H1 (cell line): Measurements from ENCODE around the gene MCC. TPM values are rescaled to one million over a fixed set of nuclear protein-coding genes. Genes with fewer than 3 reads are reported as not detected.

Source experiments
- CTCF ChIA-PET: fragments of 300-600 bp; sonication (Branson Sonifier 250); formaldehyde crosslinking; loops from one replicate; lab custom pipeline; 2021; ENCODE audit not compliant: partially characterized antibody; lab: Charles Lee
- POLR2A ChIA-PET: fragments of 300-600 bp; sonication (Branson Sonifier 250); formaldehyde crosslinking; loops from one replicate; lab custom pipeline; 2021; ENCODE audit warnings: inconsistent platforms; ENCODE audit not compliant: partially characterized antibody; lab: Charles Lee
- DNase-seq, 2 experiments: peaks; one replicate each; pipeline versions ENCODE4 v3.0.0 to v3.0.0-alpha.2; 2010 to 2022; ENCODE audit warnings: low spot score in 2 of 2, low read depth in 1 of 2, mixed read lengths in 1 of 2
- FAIRE-seq: peaks from 2 replicates; lab custom pipeline; 2011; peaks lifted over from hg19 to GRCh38; lab: Jason Lieb, UNC
- H2AFZ ChIP-seq: 2 replicates; pipeline ENCODE4 v1.8.1; 2012; ENCODE audit warnings: low read length, inconsistent platforms
- H2AK5ac ChIP-seq: 2 replicates; pipeline ENCODE4 v1.6.1; 2013; ENCODE audit warnings: low read depth, low read length
- H2BK120ac ChIP-seq: replicated peaks from 2 replicates; pipeline ENCODE3; 2013; ENCODE audit warnings: low read depth, low read length, inconsistent platforms
- H2BK12ac ChIP-seq: 2 replicates; pipeline ENCODE4 v1.6.1; 2013; ENCODE audit warnings: low read depth, low read length
- H2BK15ac ChIP-seq: 2 replicates; pipeline ENCODE4 v1.6.1; 2013; ENCODE audit warnings: low read length
- H2BK20ac ChIP-seq: 2 replicates; pipeline ENCODE4 v1.6.1; 2013; ENCODE audit warnings: low read length
- H2BK5ac ChIP-seq: 2 replicates; pipeline ENCODE4 v1.6.1; 2013; ENCODE audit warnings: low read depth, low read length
- H3K14ac ChIP-seq: 2 replicates; pipeline ENCODE4 v1.6.1; 2013; ENCODE audit warnings: inconsistent platforms; ENCODE audit not compliant: insufficient read length
- H3K18ac ChIP-seq: 2 replicates; pipeline ENCODE4 v1.6.1; 2013; ENCODE audit warnings: low read length; ENCODE audit errors: extremely low read depth
- H3K23ac ChIP-seq: 2 replicates; pipeline ENCODE4 v1.6.1; 2013; ENCODE audit warnings: inconsistent platforms; ENCODE audit not compliant: insufficient read length
- H3K23me2 ChIP-seq: 2 replicates; pipeline ENCODE4 v1.6.1; 2013; ENCODE audit warnings: low read depth, low read length
- H3K27ac ChIP-seq: 2 replicates; pipeline ENCODE4 v1.6.1; 2011; ENCODE audit warnings: low read depth, low read length, inconsistent platforms
- H3K27me3 ChIP-seq, 4 experiments: replicated peaks in 1 of 4; 1 replicate in 1 of 4; 2 replicates in 3 of 4; pipeline versions ENCODE4 v1.6.1 to v1.8.1; 2011 to 2013; ENCODE audit warnings: low read length in 3 of 4, mild to moderate bottlenecking in 3 of 4, inconsistent platforms in 2 of 4, mixed read lengths in 2 of 4, moderate library complexity in 1 of 4; ENCODE audit not compliant: control insufficient read depth in 3 of 4, insufficient read depth in 3 of 4; ENCODE audit errors: extremely low read depth in 1 of 4
- H3K36me3 ChIP-seq, 4 experiments: 2 replicates each; pipeline versions ENCODE4 v1.6.1 to v1.8.1; 2011 to 2013; ENCODE audit warnings: mild to moderate bottlenecking in 4 of 4, low read length in 3 of 4, moderate library complexity in 2 of 4, control low read depth in 1 of 4, inconsistent platforms in 1 of 4; ENCODE audit not compliant: insufficient read depth in 4 of 4, control insufficient read depth in 2 of 4
- H3K4ac ChIP-seq: replicated peaks from 2 replicates; pipeline ENCODE3; 2013; ENCODE audit warnings: low read length, low read depth, mixed read lengths, inconsistent platforms; ENCODE audit not compliant: insufficient read length
- H3K4me1 ChIP-seq, 4 experiments: replicated peaks in 1 of 4; 1 replicate in 1 of 4; 2 replicates in 3 of 4; pipeline versions ENCODE4 v1.6.1 to v1.8.1; 2011 to 2013; ENCODE audit warnings: low read length in 3 of 4, inconsistent platforms in 2 of 4, mixed read lengths in 1 of 4; ENCODE audit not compliant: insufficient read depth in 4 of 4, control insufficient read depth in 3 of 4
- H3K4me2 ChIP-seq, 2 experiments: 2 replicates each; pipeline versions ENCODE4 v1.6.1 to v1.8.1; 2011 to 2013; ENCODE audit warnings: low read depth in 2 of 2, low read length in 2 of 2, control low read depth in 1 of 2, inconsistent platforms in 1 of 2, mild to moderate bottlenecking in 1 of 2; ENCODE audit not compliant: insufficient read depth in 1 of 2
- H3K4me3 ChIP-seq, 4 experiments: fragments of 200-600, 300-600 bp in 1 of 4; sonication (generic), shearing (Covaris generic), sonication (Bioruptor Twin) in 1 of 4; 2 replicates each; pipeline versions ENCODE4 v1.5.1 to v1.8.1; 2011 to 2016; ENCODE audit warnings: low read length in 4 of 4, low read depth in 3 of 4, control low read depth in 2 of 4, inconsistent platforms in 2 of 4, mild to moderate bottlenecking in 2 of 4, mixed read lengths in 1 of 4, moderate library complexity in 1 of 4; ENCODE audit not compliant: insufficient read depth in 2 of 4; ENCODE audit errors: extremely low read depth in 1 of 4
- H3K56ac ChIP-seq: replicated peaks from 2 replicates; pipeline ENCODE3; 2013; ENCODE audit warnings: low read depth, mild to moderate bottlenecking, mixed read lengths, low read length, inconsistent platforms; ENCODE audit not compliant: insufficient read length
- H3K79me1 ChIP-seq: 2 replicates; pipeline ENCODE4 v1.6.1; 2013; ENCODE audit warnings: low read depth, low read length, control low read depth
- H3K79me2 ChIP-seq, 2 experiments: 2 replicates each; pipeline versions ENCODE4 v1.6.1 to v1.8.1; 2012 to 2013; ENCODE audit warnings: low read length in 2 of 2, mild to moderate bottlenecking in 2 of 2, inconsistent platforms in 1 of 2; ENCODE audit not compliant: insufficient read depth in 2 of 2, control insufficient read depth in 1 of 2
- H3K9ac ChIP-seq, 4 experiments: replicated peaks in 1 of 4; 1 replicate in 1 of 4; 2 replicates in 3 of 4; pipeline versions ENCODE4 v1.6.1 to v1.8.1; 2011 to 2013; ENCODE audit warnings: low read depth in 3 of 4, low read length in 3 of 4, control low read depth in 2 of 4, mild to moderate bottlenecking in 2 of 4, moderate library complexity in 2 of 4, inconsistent platforms in 1 of 4; ENCODE audit errors: extremely low read depth in 1 of 4
- H3K9me3 ChIP-seq, 2 experiments: 2 replicates each; pipeline versions ENCODE4 v1.6.1 to v1.8.1; 2012 to 2013; ENCODE audit warnings: mild to moderate bottlenecking in 2 of 2, moderate library complexity in 2 of 2, control low read depth in 1 of 2, inconsistent platforms in 1 of 2, low read depth in 1 of 2, low read length in 1 of 2, mixed read lengths in 1 of 2; ENCODE audit not compliant: insufficient read depth in 2 of 2
- H4K20me1 ChIP-seq, 2 experiments: replicated peaks in 1 of 2; 2 replicates each; pipeline versions ENCODE3 to v1.8.1; 2011 to 2013; ENCODE audit warnings: inconsistent platforms in 2 of 2, low read length in 2 of 2, mild to moderate bottlenecking in 1 of 2; ENCODE audit not compliant: insufficient read depth in 2 of 2, control insufficient read depth in 1 of 2
- H4K5ac ChIP-seq: 2 replicates; pipeline ENCODE4 v1.6.1; 2013; ENCODE audit warnings: low read length, low read depth, mixed read lengths, inconsistent platforms; ENCODE audit not compliant: insufficient read length
- H4K8ac ChIP-seq: 2 replicates; pipeline ENCODE4 v1.8.0; 2013; ENCODE audit warnings: mild to moderate bottlenecking, moderate library complexity, low read length, inconsistent platforms; ENCODE audit not compliant: insufficient read depth; ENCODE audit errors: extremely low read depth
- H4K91ac ChIP-seq: replicated peaks from 2 replicates; pipeline ENCODE3; 2013; ENCODE audit warnings: low read length, mixed read lengths, inconsistent platforms; ENCODE audit not compliant: insufficient read length
- CREB1 ChIP-seq: IDR thresholded peaks from 2 replicates; pipeline ENCODE4 v1.6.1; 2012; ENCODE audit warnings: inconsistent platforms
- KDM1A ChIP-seq: fragments of 200-600, 300-600 bp; sonication (generic); IDR thresholded peaks from 2 replicates; pipeline ENCODE4 v1.7.1; 2016; ENCODE audit warnings: mild to moderate bottlenecking, low read length, borderline replicate concordance
- KDM4A ChIP-seq: IDR thresholded peaks from one replicate; pipeline ENCODE4 v1.7.1; 2012; ENCODE audit warnings: low read depth, mild to moderate bottlenecking, moderate library complexity, low read length, inconsistent platforms; ENCODE audit not compliant: severe bottlenecking
- NRF1 ChIP-seq: IDR thresholded peaks from 2 replicates; pipeline ENCODE4 v1.6.1; 2011; ENCODE audit warnings: mild to moderate bottlenecking, low read depth, low read length, improper control_type of control experiment
- POLR2AphosphoS5 ChIP-seq: IDR thresholded peaks from 2 replicates; pipeline ENCODE4 v1.6.1; 2011; ENCODE audit warnings: low read depth, low read length
- RBBP5 ChIP-seq: IDR thresholded peaks from 2 replicates; pipeline ENCODE4 v1.7.1; 2012; ENCODE audit warnings: low read depth, mild to moderate bottlenecking, inconsistent platforms, low read length, moderate library complexity, borderline replicate concordance
- SP2 ChIP-seq: IDR thresholded peaks from 2 replicates; pipeline ENCODE4 v1.6.1; 2012; ENCODE audit warnings: mild to moderate bottlenecking, low read length, inconsistent platforms
- WGBS, 2 experiments: shearing (Covaris generic) in 1 of 2; methylation state at CpG; one replicate each; pipeline versions ENCODE4 v1.1.6 to v1.1.7; 2013 to 2015; ENCODE audit warnings: low lambda C conversion rate in 2 of 2, mixed read lengths in 2 of 2, inconsistent platforms in 1 of 2, low coverage in 1 of 2, missing lambda C conversion rate in 1 of 2; ENCODE audit not compliant: insufficient replicate concordance in 2 of 2, insufficient coverage in 1 of 2, insufficient read length in 1 of 2; ENCODE audit errors: extremely low coverage in 1 of 2, missing lambda C conversion rate in 1 of 2; 5-methylcytosine and 5-hydroxymethylcytosine counted together
- polyA plus RNA-seq, 7 experiments: library from polyadenylated mRNA; depleted of rRNA in 3 of 7; stranded (reverse) in 5 of 7; unstranded in 2 of 7; fragments of >200 nt in 5 of 7; fragments of 200-250 nt in 2 of 7; gene quantifications; 1 replicate in 5 of 7; 2 replicates in 1 of 7; 4 replicates in 1 of 7; pipeline versions ENCODE4 v1.2.1 to v1.2.3, GENCODE V29; 2011 to 2013; ENCODE audit warnings: missing spikeins in 2 of 7, mixed read lengths in 2 of 7
- total RNA-seq: library from RNA; stranded (reverse); fragmentation: NEBNext Ultra II Directional; extraction: Animal tissue kit (Norgen Biotek cat#: 25700); gene quantifications from 2 replicates; pipeline ENCODE4 v1.2.1, GENCODE V29; 2021

The MCC gene
- total and polyA plus RNA-seq, 2 of the 8 experiments (the other 6 are each of a cell fraction or from before 2014, with no cell fraction given): 2.6 to 18.3 TPM

DNA sequence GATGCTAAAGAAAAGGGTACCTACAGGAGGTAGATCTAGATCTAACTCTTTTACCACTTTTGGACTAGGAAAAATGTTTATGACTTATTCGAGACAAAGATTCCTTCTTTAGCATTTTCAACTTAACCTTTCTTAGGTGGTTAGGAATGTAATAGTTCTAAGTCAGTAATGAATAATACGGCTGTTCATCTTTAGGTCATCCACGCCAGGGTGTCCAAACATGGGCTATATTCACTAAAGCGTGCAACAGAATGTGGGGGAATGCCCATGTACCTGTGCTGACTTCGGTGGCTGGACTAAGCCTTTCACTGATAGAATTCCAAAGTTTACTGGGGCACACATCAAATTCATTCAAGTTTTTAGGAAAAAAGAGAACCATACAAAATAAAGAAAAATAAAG, 218.2 kb downstream of the MCC start:
- H3K23me2 ChIP-seq: no peaks in the 10 kb centered on the region
- no peak overlapping the region for H2AFZ ChIP-seq
- H2BK12ac ChIP-seq: no peak overlapping the region
- H3K9ac ChIP-seq: no peak overlapping the region
- H3K79me1 ChIP-seq: no peaks in the 10 kb centered on the region
- H3K27me3 ChIP-seq: no peaks in the 10 kb centered on the region
- H3K23ac ChIP-seq: no peak overlapping the region
- no peak overlapping the region for H3K4me2 ChIP-seq
- ChIA-PET POLR2A (interaction anchor here (0.8 kb wide), 1 partner anchor 25 kb away, joined by 3 read pairs; no protein-coding TSS in a partner anchor), CTCF (no interaction called here)
- no peak overlapping the region for H4K8ac ChIP-seq
- no peak overlapping the region for H3K4ac ChIP-seq
- no peak overlapping the region for H2BK5ac ChIP-seq
- peaks cover 0 to 64% of the 10 kb centered on the region in 2 experiments; a peak in 3 of 4 replicates for H3K79me2 ChIP-seq
- H3K4me3 ChIP-seq: no peak overlapping the region
- H4K20me1 ChIP-seq: no peaks in the 10 kb centered on the region
- no peak overlapping the region for H4K91ac ChIP-seq
- no peak overlapping the region for H3K27ac ChIP-seq
- no peak overlapping the region for H3K56ac ChIP-seq
- DNase-seq (no peak), FAIRE-seq (no peak)
- H4K5ac ChIP-seq: peak overlapping the region; percentile 4
- no peak overlapping the region for H2AK5ac ChIP-seq
- H3K14ac ChIP-seq: no peak overlapping the region
- H2BK15ac ChIP-seq: no peak overlapping the region
- WGBS, 2 experiments: 91% methylated on average over 5 of the region's 5 CpGs; no CpG with 5 or more reads in 1 of the 2 experiments
- no peak overlapping the region; the same call in 1 of the 2 replicates for H3K18ac ChIP-seq
- no peaks in the 10 kb centered on the region for H3K9me3 ChIP-seq
- H3K36me3 ChIP-seq: no peaks in the 10 kb centered on the region
- peaks cover 2 to 42% (median 30%) of the 10 kb centered on the region in 4 experiments; a peak in 5 of 7 replicates for H3K4me1 ChIP-seq
- no peak overlapping the region for H2BK20ac ChIP-seq
- no peak overlapping the region for H2BK120ac ChIP-seq
- no peak for TF ChIP-seq KDM1A
- no peak for TF ChIP-seq RBBP5
- no peak for TF ChIP-seq KDM4A
- TF ChIP-seq SP2: no peak
- TF ChIP-seq CREB1: no peak
- no peak for TF ChIP-seq POLR2AphosphoS5
- TF ChIP-seq NRF1: no peak
- TF ChIP-seq, all 59 proteins: peak for 0
